Liver (tissue), 3 donors: ENCODE results near the gene CCDC102B.

Experiments
- EGR1 ChIP-seq, 2 donors: IDR thresholded peaks; 2 replicates each; pipeline ENCODE4 v1.6.1; 2016 to 2018; ENCODE audit warnings: antibody characterized with exemption in 2 of 2, low read depth in 2 of 2
- JUND ChIP-seq, 2 donors: IDR thresholded peaks; 2 replicates each; pipeline ENCODE4 v1.6.1; 2016; ENCODE audit warnings: antibody characterized with exemption in 2 of 2
- RAD21 ChIP-seq, 2 donors: IDR thresholded peaks; 2 replicates each; pipeline ENCODE4 v1.6.1; 2016; ENCODE audit warnings: antibody characterized with exemption in 2 of 2, mild to moderate bottlenecking in 2 of 2
- TAF1 ChIP-seq: conservative IDR thresholded peaks from 2 replicates; pipeline ENCODE4 v1.6.1; 2016; ENCODE audit warnings: antibody characterized with exemption, mild to moderate bottlenecking
- YY1 ChIP-seq: IDR thresholded peaks from 2 replicates; pipeline ENCODE4 v1.6.1; 2016; ENCODE audit warnings: antibody characterized with exemption, mild to moderate bottlenecking
- TF ChIP-seq, protein P1 (sequence below): fragments of 150-350 bp; IDR thresholded peaks from 2 replicates; pipeline ENCODE4 v1.5.1; 2017; ENCODE audit warnings: improper control_type of control experiment, low read depth, low read length; ENCODE audit not compliant: missing input control
- TF ChIP-seq, protein P2 (sequence below): IDR thresholded peaks from 2 replicates; pipeline ENCODE4 v1.6.1; 2016; ENCODE audit warnings: antibody characterized with exemption
- TF ChIP-seq, protein P3 (sequence below): IDR thresholded peaks from 2 replicates; pipeline ENCODE4 v1.6.1; 2016; ENCODE audit warnings: antibody characterized with exemption, mild to moderate bottlenecking
- donor health status: healthy.
- donor health status: healthy.

DNA sequence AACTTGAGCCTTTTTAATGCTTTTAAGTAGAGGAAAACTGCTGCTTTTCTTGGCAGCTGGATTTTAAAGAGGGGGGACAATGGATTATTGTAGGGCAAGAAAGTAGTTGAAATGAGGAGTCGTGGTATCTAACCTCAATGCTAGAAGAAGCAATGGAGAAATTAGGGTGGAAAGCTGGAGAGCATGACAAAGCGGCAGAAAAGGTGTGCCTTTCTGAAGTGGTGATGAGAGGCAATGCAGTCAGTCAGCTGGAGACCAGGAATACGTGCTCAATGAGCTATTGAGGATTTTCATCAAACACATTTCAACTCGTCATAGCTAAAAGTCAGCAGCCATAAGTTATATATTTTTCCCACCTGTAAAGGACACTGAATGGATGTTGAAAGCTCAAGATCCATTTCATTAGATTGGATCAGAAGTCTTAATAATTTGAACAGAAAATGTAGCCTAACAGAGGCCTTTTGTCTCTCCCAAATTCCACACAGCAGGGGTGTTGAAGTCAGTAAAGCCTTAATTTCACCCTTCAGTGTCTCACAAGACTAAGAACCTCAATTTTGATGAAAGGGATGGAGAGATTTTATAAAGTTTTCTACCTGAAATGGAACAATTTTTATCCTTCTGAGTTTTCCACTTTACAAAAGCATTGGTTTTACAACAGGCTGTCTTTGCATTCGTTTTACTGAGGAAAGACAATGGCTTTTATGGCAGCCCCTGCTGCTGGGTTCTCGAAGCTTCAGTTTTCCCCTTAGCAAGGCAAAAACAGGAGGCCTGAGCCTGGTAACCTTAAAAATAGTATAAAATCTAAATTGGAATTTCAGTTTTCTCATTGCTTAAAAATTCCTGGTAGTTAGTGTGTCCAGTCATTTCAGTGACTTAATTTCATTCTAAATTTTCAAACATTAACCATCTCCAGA is 131.1 kb downstream of the CCDC102B start:
- TF ChIP-seq, protein P1, sequence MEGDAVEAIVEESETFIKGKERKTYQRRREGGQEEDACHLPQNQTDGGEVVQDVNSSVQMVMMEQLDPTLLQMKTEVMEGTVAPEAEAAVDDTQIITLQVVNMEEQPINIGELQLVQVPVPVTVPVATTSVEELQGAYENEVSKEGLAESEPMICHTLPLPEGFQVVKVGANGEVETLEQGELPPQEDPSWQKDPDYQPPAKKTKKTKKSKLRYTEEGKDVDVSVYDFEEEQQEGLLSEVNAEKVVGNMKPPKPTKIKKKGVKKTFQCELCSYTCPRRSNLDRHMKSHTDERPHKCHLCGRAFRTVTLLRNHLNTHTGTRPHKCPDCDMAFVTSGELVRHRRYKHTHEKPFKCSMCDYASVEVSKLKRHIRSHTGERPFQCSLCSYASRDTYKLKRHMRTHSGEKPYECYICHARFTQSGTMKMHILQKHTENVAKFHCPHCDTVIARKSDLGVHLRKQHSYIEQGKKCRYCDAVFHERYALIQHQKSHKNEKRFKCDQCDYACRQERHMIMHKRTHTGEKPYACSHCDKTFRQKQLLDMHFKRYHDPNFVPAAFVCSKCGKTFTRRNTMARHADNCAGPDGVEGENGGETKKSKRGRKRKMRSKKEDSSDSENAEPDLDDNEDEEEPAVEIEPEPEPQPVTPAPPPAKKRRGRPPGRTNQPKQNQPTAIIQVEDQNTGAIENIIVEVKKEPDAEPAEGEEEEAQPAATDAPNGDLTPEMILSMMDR = no peak
- TF ChIP-seq EGR1 (IDR thresholded peaks at IDR 0.05; ENCODE audit: low read depth in 2 of 2) (no peak), RAD21 (IDR thresholded peaks at IDR 0.05) (no peak), TAF1 (no peak), JUND (IDR thresholded peaks at IDR 0.05) (no peak), YY1 (no peak)
- TF ChIP-seq, protein P2, sequence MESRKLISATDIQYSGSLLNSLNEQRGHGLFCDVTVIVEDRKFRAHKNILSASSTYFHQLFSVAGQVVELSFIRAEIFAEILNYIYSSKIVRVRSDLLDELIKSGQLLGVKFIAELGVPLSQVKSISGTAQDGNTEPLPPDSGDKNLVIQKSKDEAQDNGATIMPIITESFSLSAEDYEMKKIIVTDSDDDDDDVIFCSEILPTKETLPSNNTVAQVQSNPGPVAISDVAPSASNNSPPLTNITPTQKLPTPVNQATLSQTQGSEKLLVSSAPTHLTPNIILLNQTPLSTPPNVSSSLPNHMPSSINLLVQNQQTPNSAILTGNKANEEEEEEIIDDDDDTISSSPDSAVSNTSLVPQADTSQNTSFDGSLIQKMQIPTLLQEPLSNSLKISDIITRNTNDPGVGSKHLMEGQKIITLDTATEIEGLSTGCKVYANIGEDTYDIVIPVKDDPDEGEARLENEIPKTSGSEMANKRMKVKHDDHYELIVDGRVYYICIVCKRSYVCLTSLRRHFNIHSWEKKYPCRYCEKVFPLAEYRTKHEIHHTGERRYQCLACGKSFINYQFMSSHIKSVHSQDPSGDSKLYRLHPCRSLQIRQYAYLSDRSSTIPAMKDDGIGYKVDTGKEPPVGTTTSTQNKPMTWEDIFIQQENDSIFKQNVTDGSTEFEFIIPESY = no peak
- TF ChIP-seq, protein P3, sequence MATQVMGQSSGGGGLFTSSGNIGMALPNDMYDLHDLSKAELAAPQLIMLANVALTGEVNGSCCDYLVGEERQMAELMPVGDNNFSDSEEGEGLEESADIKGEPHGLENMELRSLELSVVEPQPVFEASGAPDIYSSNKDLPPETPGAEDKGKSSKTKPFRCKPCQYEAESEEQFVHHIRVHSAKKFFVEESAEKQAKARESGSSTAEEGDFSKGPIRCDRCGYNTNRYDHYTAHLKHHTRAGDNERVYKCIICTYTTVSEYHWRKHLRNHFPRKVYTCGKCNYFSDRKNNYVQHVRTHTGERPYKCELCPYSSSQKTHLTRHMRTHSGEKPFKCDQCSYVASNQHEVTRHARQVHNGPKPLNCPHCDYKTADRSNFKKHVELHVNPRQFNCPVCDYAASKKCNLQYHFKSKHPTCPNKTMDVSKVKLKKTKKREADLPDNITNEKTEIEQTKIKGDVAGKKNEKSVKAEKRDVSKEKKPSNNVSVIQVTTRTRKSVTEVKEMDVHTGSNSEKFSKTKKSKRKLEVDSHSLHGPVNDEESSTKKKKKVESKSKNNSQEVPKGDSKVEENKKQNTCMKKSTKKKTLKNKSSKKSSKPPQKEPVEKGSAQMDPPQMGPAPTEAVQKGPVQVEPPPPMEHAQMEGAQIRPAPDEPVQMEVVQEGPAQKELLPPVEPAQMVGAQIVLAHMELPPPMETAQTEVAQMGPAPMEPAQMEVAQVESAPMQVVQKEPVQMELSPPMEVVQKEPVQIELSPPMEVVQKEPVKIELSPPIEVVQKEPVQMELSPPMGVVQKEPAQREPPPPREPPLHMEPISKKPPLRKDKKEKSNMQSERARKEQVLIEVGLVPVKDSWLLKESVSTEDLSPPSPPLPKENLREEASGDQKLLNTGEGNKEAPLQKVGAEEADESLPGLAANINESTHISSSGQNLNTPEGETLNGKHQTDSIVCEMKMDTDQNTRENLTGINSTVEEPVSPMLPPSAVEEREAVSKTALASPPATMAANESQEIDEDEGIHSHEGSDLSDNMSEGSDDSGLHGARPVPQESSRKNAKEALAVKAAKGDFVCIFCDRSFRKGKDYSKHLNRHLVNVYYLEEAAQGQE = no peak
